Measurements from ENCODE around the gene SPPL2B.

SPPL2B gene

GRCh38 chr19:2320049-2320448, 8.4 kb upstream of the SPPL2B start:
- no peak overlapping the region for H3K4me3 ChIP-seq (ENCODE audit: low read depth, low read length)
- ChIA-PET POLR2A (no interaction called here), CTCF (interaction anchor here (1.6 to 2.1 kb wide), 2 partner anchors 84 to 164 kb away, joined by 4 to 5 read pairs; partner anchors contain the start of gene PLEKHJ1)
- DNase-seq (ENCODE audit: low read depth, low spot score): no peak
- TF ChIP-seq, protein P1, sequence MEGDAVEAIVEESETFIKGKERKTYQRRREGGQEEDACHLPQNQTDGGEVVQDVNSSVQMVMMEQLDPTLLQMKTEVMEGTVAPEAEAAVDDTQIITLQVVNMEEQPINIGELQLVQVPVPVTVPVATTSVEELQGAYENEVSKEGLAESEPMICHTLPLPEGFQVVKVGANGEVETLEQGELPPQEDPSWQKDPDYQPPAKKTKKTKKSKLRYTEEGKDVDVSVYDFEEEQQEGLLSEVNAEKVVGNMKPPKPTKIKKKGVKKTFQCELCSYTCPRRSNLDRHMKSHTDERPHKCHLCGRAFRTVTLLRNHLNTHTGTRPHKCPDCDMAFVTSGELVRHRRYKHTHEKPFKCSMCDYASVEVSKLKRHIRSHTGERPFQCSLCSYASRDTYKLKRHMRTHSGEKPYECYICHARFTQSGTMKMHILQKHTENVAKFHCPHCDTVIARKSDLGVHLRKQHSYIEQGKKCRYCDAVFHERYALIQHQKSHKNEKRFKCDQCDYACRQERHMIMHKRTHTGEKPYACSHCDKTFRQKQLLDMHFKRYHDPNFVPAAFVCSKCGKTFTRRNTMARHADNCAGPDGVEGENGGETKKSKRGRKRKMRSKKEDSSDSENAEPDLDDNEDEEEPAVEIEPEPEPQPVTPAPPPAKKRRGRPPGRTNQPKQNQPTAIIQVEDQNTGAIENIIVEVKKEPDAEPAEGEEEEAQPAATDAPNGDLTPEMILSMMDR (IDR thresholded peaks at IDR 0.05; ENCODE audit: insufficient read depth, low read length, missing control alignments): no peak

- DNase-seq (ENCODE audit: low read depth, low spot score): no peak
- ChIA-PET CTCF (interaction anchor here (1.0 kb wide), 1 partner anchor 85 kb away, joined by 4 read pairs; the partner anchor contains the start of gene PLEKHJ1), POLR2A (no interaction called here)
- H3K4me3 ChIP-seq (ENCODE audit: low read depth, low read length): no peak overlapping the region
- TF ChIP-seq, protein P1 (IDR thresholded peaks at IDR 0.05; ENCODE audit: insufficient read depth, low read length, missing control alignments): no peak
Measured at GRCh38 chr19:2320939-2321338, 7.5 kb upstream of the SPPL2B start.

GRCh38 chr19:2321565-2322283, 6.8 kb upstream of the SPPL2B start:
- no peak for DNase-seq (ENCODE audit: low read depth, low spot score)
- CTCF ChIA-PET: interaction anchor here (0.6 to 1.4 kb wide), 4 partner anchors 72 to 315 kb away, joined by 3 to 4 read pairs (median 3); partner anchors contain the start of gene PLEKHJ1
- TF ChIP-seq, protein P1 (IDR thresholded peaks at IDR 0.05; ENCODE audit: insufficient read depth, low read length, missing control alignments): no peak
- POLR2A ChIA-PET: no interaction called here
- H3K4me3 ChIP-seq (ENCODE audit: low read depth, low read length): no peak overlapping the region

GRCh38 chr19:2323707-2324106, 4.8 kb upstream of the SPPL2B start:
- H3K4me3 ChIP-seq (ENCODE audit: low read depth, low read length): no peak overlapping the region
- ChIA-PET CTCF (interaction anchor here (2.3 kb wide), 1 partner anchor 8 kb away, joined by 13 read pairs; no protein-coding TSS in a partner anchor), POLR2A (no interaction called here)
- TF ChIP-seq, protein P1 (IDR thresholded peaks at IDR 0.05; ENCODE audit: insufficient read depth, low read length, missing control alignments): no peak
- DNase-seq (ENCODE audit: low read depth, low spot score): no peak

- no peak for DNase-seq (ENCODE audit: low read depth, low spot score)
- ChIA-PET CTCF (interaction anchor here (2.3 kb wide), 1 partner anchor 8 kb away, joined by 13 read pairs; no protein-coding TSS in a partner anchor), POLR2A (no interaction called here)
- TF ChIP-seq, protein P1 (IDR thresholded peaks at IDR 0.05; ENCODE audit: insufficient read depth, low read length, missing control alignments): no peak
- no peak overlapping the region for H3K4me3 ChIP-seq (ENCODE audit: low read depth, low read length)
Measured at GRCh38 chr19:2324220-2324948, 4.1 kb upstream of the SPPL2B start.
